ENCODE results near the gene TSHZ3.

GRCh38 chr19:31257426-31258130 is 91.7 kb downstream of the TSHZ3 start:
- no peak for TF ChIP-seq CTCF (IDR thresholded peaks at IDR 0.05; ENCODE audit: low read depth, low read length)
- TF ChIP-seq POLR2A (IDR thresholded peaks at IDR 0.05; ENCODE audit: extremely low read depth, insufficient read length), result no peak
